SK-N-SH treated with all-trans-retinoic acid at 6 μM for 48 hours (cell line): ENCODE results near the gene TMPRSS11D.

Experiments
- ATAC-seq: fragments of 200-7000 bp; cut with Tn5 transposase; 3 replicates; pipeline ENCODE4 v1.9.1; 2020; ENCODE audit warnings: mild to moderate bottlenecking, moderate library complexity
- ARNTL ChIP-seq: fragments of 450-650 bp; formaldehyde crosslinking; IDR thresholded peaks from 2 replicates; pipeline ENCODE4 v1.5.0; 2020; ENCODE audit warnings: low read depth, mild to moderate bottlenecking, moderate library complexity, borderline replicate concordance
- BACH2 ChIP-seq: fragments of 250-450 bp; sonication (Bioruptor Pico); IDR thresholded peaks from 2 replicates; pipeline ENCODE4 v1.9.0; 2021; ENCODE audit warnings: mild to moderate bottlenecking, borderline replicate concordance
- CREB5 ChIP-seq: fragments of 250-450 bp; sonication (Bioruptor Pico); IDR thresholded peaks from 2 replicates; pipeline ENCODE4 v1.5.1; 2020; ENCODE audit warnings: low read depth, mild to moderate bottlenecking, moderate library complexity
- CSDC2 ChIP-seq: fragments of 250-450 bp; sonication (Bioruptor Pico); IDR thresholded peaks from 2 replicates; pipeline ENCODE4 v1.5.0; 2020; ENCODE audit warnings: mild to moderate bottlenecking, moderate library complexity
- ESRRG ChIP-seq: fragments of 250-450 bp; sonication (Bioruptor Pico); IDR thresholded peaks from 2 replicates; pipeline ENCODE4 v1.6.1; 2021; ENCODE audit warnings: mild to moderate bottlenecking
- GLIS3 ChIP-seq: fragments of 250-450 bp; sonication (Bioruptor Pico); IDR thresholded peaks from 2 replicates; pipeline ENCODE4 v1.5.0; 2020; ENCODE audit warnings: mild to moderate bottlenecking, moderate library complexity
- ISL1 ChIP-seq: fragments of 250-450 bp; sonication (Bioruptor Pico); IDR thresholded peaks from 2 replicates; pipeline ENCODE4 v2.1.2; 2022; ENCODE audit warnings: mild to moderate bottlenecking, moderate library complexity
- OSR1 ChIP-seq: fragments of 250-450 bp; sonication (Bioruptor Pico); IDR thresholded peaks from 2 replicates; pipeline ENCODE4 v1.8.0; 2022; ENCODE audit warnings: moderate library complexity, mild to moderate bottlenecking, inconsistent platforms
- PATZ1 ChIP-seq: fragments of 250-450 bp; sonication (Bioruptor Pico); IDR thresholded peaks from 2 replicates; pipeline ENCODE4 v1.8.0; 2020; ENCODE audit warnings: mild to moderate bottlenecking, moderate library complexity, borderline replicate concordance
- POU6F1 ChIP-seq: fragments of 250-450 bp; sonication (Bioruptor Pico); IDR thresholded peaks from 2 replicates; pipeline ENCODE4 v1.8.0; 2021; ENCODE audit warnings: low read depth, mild to moderate bottlenecking, moderate library complexity, borderline replicate concordance
- PPARA ChIP-seq: fragments of 250-450 bp; sonication (Bioruptor Pico); IDR thresholded peaks from 2 replicates; pipeline ENCODE4 v1.5.0; 2020; ENCODE audit warnings: mild to moderate bottlenecking, borderline replicate concordance
- SNAI2 ChIP-seq: fragments of 250-450 bp; sonication (Bioruptor Pico); IDR thresholded peaks from 2 replicates; pipeline ENCODE4 v1.5.0; 2020; ENCODE audit warnings: mild to moderate bottlenecking, moderate library complexity
- TCF4 ChIP-seq: fragments of 250-450 bp; sonication (Bioruptor Pico); IDR thresholded peaks from 2 replicates; pipeline ENCODE4 v1.8.0; 2021; ENCODE audit warnings: mild to moderate bottlenecking, moderate library complexity, borderline replicate concordance
- TOX ChIP-seq: fragments of 250-450 bp; sonication (Bioruptor Pico); IDR thresholded peaks from 2 replicates; pipeline ENCODE4 v1.8.0; 2021; ENCODE audit warnings: mild to moderate bottlenecking, moderate library complexity, borderline replicate concordance
- TSHZ2 ChIP-seq: fragments of 250-450 bp; sonication (Bioruptor Pico); IDR thresholded peaks from 2 replicates; pipeline ENCODE4 v1.5.0; 2020; ENCODE audit warnings: mild to moderate bottlenecking, moderate library complexity
- ZC3H10 ChIP-seq: fragments of 250-450 bp; sonication (Bioruptor Pico); IDR thresholded peaks from 2 replicates; pipeline ENCODE4 v1.5.1; 2021; ENCODE audit warnings: mild to moderate bottlenecking, moderate library complexity
- ZFP3 ChIP-seq: fragments of 250-450 bp; sonication (Bioruptor Pico); IDR thresholded peaks from 2 replicates; pipeline ENCODE4 v1.5.0; 2020; ENCODE audit warnings: mild to moderate bottlenecking, moderate library complexity
- ZFP30 ChIP-seq: fragments of 450-650 bp; formaldehyde crosslinking; IDR thresholded peaks from 2 replicates; pipeline ENCODE4 v1.5.0; 2022; ENCODE audit warnings: mild to moderate bottlenecking, moderate library complexity
- ZNF565 ChIP-seq: fragments of 450-650 bp; formaldehyde crosslinking; conservative IDR thresholded peaks from 2 replicates; pipeline ENCODE4 v1.5.0; 2020; ENCODE audit warnings: low read depth, mild to moderate bottlenecking, moderate library complexity
- ZNF70 ChIP-seq: fragments of 450-650 bp; formaldehyde crosslinking; IDR thresholded peaks from 2 replicates; pipeline ENCODE4 v1.5.0; 2020; ENCODE audit warnings: mild to moderate bottlenecking, moderate library complexity

The TMPRSS11D gene

GRCh38 chr4:67931256-67931655, 47.5 kb upstream of the TMPRSS11D start:
- no peak for ATAC-seq
- TF ChIP-seq GLIS3 = no peak
- no peak for TF ChIP-seq ESRRG (CRISPR knock-in tag)
- no peak for TF ChIP-seq PPARA (CRISPR knock-in tag)
- TF ChIP-seq POU6F1 (CRISPR knock-in tag) = no peak
- no peak for TF ChIP-seq BACH2 (CRISPR knock-in tag)
- no peak for TF ChIP-seq ISL1 (CRISPR knock-in tag)
- TF ChIP-seq TSHZ2 (CRISPR knock-in tag) = no peak
- no peak for TF ChIP-seq ZNF565
- TF ChIP-seq ARNTL (CRISPR knock-in tag) = no peak
- TF ChIP-seq ZFP3 (CRISPR knock-in tag) = no peak
- no peak for TF ChIP-seq ZNF70 (CRISPR knock-in tag)
- no peak for TF ChIP-seq ZC3H10 (CRISPR knock-in tag)

- no peak for TF ChIP-seq ARNTL (CRISPR knock-in tag)
- TF ChIP-seq ESRRG (CRISPR knock-in tag) = no peak
- TF ChIP-seq PATZ1 (CRISPR knock-in tag) = no peak
- ATAC-seq = no peak
Observed at GRCh38 chr4:67929426-67929825, 45.6 kb upstream of the TMPRSS11D start.

GRCh38 chr4:67928546-67928945, 44.7 kb upstream of the TMPRSS11D start:
- ATAC-seq = no peak
- TF ChIP-seq ZFP3 (CRISPR knock-in tag) (no peak), BACH2 (CRISPR knock-in tag) (no peak), POU6F1 (CRISPR knock-in tag) (no peak), ARNTL (CRISPR knock-in tag) (no peak), ESRRG (CRISPR knock-in tag) (no peak), ZC3H10 (CRISPR knock-in tag) (no peak), OSR1 (CRISPR knock-in tag) (no peak), ZFP30 (no peak), CSDC2 (CRISPR knock-in tag) (no peak), TOX (CRISPR knock-in tag) (no peak), PATZ1 (CRISPR knock-in tag) (no peak), TCF4 (CRISPR knock-in tag) (no peak), ZNF70 (CRISPR knock-in tag) (no peak)

- ATAC-seq = no peak
- no peak for TF ChIP-seq ZNF70 (CRISPR knock-in tag)
- no peak for TF ChIP-seq ISL1 (CRISPR knock-in tag)
- TF ChIP-seq ARNTL (CRISPR knock-in tag) = no peak
- TF ChIP-seq ZC3H10 (CRISPR knock-in tag) = no peak
- no peak for TF ChIP-seq CSDC2 (CRISPR knock-in tag)
- no peak for TF ChIP-seq ZNF565
- no peak for TF ChIP-seq GLIS3
- no peak for TF ChIP-seq SNAI2 (CRISPR knock-in tag)
- TF ChIP-seq TSHZ2 (CRISPR knock-in tag) = no peak
- TF ChIP-seq OSR1 (CRISPR knock-in tag) = no peak
- TF ChIP-seq CREB5 (CRISPR knock-in tag) = no peak
Observed at GRCh38 chr4:67927251-67927650, 43.4 kb upstream of the TMPRSS11D start.
